ENCODE data around the gene KCNQ1OT1.

The KCNQ1OT1 gene

DNA sequence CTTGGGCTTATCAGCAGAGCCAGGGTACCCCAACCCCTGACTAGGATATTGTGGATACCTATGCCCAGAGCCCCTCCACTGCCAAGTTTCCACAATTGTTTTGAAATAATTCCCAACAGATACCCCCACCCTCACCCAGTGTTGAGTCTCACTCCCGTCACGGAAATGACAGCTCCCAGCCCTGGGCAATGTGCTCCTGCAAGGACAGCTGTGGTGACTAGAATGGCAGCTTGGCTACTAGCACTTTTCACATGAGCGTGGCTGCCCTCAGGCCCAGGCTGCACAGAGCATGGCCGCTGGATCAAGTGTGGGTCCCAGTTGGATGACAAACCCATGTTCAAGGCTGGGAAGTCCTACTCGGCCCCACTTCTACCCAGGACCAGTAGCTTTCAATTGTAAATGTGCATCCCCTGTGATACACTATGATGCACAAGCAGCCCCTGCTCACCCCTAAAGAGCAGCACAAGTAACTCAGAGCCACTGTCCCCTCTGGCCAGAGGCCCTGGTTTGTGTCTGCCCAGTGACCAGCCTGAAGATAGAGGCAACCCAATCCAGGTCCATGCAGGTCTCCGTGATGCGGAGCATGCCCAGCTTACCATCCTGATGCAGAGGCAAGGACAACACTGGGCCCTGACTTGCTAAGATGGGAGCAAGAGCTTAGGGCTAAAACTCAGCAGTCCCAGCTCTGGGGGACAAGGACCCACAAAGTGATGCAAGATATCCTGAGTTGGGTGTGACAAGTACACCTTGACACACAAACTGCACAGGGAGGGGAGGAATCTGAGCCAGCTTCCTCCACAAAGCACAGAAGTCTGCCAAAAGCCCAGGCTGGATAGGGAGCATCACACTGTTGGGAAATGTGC, 13.2 kb downstream of the KCNQ1OT1 start:
- no peak for DNase-seq (ENCODE audit: low spot score)

DNA sequence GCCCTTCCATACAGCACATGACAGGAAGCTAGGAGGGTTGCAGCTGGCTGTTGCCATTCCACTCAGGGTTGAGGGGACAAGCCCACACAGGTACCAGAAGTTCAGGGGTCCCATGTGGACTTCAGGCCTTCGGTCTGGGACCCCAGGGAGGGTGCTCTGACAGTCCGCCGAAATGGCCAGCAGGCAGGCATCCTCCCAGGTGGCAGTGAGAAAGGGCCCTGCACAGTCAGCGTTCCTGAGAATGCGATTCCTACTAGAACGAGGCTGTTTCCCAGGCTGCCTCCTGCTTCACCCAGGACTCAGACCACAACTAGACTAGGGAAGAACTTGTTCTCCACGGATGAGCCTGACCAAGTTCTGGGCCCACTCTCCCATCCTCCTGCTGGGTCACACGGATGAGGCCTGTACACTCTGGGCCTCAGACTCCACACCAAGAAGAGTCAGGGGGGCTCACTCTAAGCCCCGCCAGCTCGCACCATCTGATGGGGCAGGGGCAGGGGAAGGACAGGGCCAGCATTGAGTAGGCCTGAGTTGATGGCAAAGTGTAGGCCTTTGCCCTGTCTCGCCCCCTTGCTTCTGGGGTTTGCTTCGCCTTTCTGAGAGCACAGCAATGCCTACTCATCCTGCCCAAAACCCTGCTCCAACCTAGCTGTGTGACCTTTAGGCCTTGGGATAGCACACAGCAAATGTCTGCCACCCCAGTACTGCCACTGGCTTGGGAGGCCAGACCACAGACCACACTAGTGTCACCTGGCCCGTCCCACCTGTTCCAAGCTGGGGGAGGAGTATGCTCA, 14.0 kb downstream of the KCNQ1OT1 start:
- DNase-seq (ENCODE audit: low spot score): no peak

DNA sequence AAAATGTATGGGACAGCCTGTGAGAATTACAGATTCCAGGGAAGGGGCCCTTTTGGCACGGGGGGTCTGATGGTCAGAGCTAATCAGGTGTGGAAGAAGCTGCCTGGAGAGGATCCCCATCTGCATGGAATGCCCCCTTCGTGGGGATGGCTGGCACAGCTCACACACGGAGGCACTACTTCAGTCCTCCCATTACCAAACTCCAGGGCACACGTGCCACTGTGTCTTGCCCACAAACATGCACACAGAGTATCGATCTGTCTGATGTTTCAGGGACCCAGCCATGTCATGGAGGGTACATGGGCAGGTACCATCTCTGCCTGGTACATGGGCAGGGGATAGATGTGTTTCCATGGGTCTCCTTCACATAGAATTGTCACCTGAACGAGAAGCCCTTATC, 14.7 kb downstream of the KCNQ1OT1 start:
- no peak for DNase-seq (ENCODE audit: low spot score)

DNA sequence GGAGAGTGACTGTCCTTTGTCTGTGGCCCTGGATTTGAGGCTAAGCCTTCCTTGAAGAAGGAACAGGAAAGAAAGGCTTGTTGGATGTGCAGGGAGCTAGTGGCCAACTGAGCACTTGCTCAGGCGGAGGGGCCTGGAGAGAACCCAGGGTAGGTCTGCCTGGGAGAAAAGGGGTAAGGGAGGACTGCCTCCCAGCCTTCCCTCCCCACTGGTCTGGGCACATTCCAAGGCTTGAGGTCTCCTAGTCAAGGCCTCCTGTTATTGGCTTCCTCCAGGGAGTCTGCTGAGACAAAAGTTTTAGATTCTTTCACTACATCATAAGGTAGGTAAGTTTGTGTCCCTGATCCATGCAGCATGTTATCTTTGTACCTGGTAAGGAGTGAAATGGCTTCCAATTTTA, 15.2 kb downstream of the KCNQ1OT1 start:
- no peak for DNase-seq (ENCODE audit: low spot score)

DNA sequence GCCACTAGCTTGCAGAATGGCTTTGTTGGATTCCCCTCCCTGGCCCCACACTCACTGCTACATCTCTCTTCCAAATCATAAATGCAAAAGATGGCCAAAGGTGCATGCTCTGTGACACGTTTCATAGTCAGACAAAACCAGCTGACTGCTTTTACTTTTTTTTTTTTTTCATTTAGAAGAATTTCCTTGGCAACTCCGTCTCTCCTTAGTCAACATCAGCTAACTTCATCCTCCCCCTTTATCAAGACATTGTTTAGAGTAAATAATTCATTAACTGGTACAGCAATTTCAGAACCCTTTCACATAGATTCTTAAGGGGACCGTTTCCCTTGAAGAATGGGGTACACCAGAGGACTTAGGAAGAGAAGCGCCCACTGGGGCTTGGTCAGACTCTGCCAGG, 16.0 kb downstream of the KCNQ1OT1 start:
- DNase-seq (ENCODE audit: low spot score): no peak

DNA sequence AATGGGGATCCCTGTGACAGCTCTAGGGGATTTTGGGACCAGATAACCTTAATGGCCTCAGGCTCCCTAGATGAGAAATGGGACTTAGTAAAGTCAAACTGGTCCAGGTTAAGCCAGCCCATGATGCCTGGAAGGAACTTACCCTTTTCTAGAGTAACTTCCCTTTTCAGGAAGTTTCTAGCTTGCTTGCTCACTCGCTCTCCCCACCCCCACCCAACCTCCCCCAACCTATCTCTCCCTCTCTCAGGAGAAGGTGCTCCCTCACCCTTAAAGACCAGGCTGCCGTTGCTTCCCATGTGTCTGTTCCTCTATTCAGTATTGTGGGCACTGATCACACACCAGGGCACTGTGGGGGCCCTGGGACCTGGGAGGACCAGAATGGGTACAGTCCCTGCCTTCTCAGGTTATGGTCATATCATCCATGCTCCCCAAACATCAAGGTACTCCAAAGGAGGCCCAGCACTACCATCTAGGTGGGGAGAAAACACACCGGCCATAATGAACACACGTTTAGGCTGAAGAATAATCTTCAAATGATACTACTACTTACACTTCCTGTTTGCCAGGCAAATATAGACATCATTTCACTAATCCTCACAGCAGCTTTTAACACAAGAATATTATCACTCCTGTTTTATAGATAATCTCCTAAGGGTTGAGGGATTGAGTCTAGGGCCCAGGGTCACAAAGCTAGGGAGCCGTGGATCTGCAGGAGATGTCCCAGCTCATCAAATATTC, 18.2 kb downstream of the KCNQ1OT1 start:
- DNase-seq (ENCODE audit: low spot score): no peak

DNA sequence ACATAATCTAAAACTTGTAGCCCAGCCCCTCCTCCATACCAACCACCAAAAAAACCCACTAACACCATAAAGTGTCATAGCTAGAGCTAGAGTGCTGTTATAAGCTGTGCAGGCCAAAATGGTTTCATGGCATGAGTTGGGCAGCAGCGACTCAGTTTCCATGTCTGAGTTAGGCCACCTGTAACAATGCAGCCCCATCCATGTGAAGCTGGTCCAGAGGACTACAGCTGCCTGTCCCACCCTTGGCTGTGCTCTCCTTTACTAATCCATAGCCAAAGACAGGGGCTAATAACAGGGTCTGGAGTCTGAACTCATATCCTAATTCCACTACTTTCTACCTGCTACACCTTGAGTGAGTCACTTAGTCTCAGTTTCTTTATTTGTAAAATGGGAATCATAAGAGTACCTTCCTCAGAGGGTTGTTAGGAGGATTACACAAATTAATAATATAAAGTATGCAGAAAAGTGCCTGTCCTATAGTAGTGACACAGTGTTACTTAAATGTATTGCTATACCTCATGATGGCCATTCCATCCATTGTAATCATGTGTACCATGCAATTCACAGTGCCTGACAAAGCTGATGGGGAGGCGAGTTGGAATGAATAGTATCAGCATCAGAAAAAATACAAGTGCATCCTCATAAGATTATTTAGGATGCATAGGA, 20.6 kb downstream of the KCNQ1OT1 start:
- no peak for DNase-seq (ENCODE audit: low spot score)

DNA sequence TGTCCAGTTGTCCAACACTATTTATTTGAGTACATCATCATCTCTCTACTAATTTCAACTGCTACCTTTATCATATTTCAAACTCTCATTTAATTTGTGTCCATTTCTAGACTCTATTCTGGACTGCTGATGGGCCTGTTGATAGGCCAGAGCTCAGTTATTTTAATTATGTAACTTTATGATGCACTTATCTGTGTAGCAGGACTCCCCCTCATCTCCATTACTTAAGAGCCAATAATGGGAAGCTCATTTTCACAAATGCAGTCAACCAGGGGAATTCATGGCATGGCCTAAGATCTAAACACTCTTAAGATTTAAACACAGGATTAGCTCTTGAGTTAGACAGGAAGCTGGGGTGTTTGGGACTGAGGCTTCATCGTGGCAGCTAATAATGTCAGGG, 21.4 kb downstream of the KCNQ1OT1 start:
- DNase-seq (ENCODE audit: low spot score): no peak

DNA sequence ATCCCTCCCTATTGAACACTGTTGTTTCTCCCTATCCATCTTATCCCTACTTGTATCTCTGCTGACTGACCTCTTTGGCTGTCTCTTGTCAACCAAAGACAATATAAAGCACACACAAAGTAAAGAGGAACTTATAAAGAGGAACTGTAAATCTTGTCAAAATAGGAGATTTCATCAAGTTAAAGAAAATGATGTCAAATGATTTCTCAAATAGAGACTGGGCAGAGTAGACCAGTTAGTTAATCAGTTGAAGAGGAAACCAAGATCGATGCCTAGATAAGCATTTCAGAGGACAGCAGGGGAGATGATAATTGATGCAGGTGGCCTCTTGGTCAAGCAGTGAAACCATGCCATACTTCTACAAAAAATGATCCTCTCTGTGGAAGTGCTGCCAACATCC, 22.7 kb downstream of the KCNQ1OT1 start:
- DNase-seq (ENCODE audit: low spot score): no peak

DNA sequence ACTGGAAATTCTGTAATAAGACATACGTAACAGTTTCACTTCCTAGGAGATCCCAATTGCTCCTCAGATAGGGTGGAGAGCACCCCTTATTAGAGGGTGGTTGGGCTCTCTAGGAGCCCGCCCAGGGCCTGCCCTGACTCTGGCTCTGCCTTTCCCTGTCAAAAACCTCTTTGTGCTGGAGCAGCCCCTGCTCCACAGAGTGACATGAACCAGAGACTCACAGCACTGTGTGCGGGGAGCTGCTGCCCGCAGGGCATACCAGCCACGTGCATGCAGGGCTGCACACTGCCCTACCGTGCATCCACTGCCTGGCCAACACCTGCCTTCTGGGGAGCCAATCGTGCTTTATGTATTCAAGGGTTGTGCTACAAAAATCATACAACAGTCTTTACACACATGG, 24.3 kb downstream of the KCNQ1OT1 start:
- DNase-seq (ENCODE audit: low spot score): no peak

DNA sequence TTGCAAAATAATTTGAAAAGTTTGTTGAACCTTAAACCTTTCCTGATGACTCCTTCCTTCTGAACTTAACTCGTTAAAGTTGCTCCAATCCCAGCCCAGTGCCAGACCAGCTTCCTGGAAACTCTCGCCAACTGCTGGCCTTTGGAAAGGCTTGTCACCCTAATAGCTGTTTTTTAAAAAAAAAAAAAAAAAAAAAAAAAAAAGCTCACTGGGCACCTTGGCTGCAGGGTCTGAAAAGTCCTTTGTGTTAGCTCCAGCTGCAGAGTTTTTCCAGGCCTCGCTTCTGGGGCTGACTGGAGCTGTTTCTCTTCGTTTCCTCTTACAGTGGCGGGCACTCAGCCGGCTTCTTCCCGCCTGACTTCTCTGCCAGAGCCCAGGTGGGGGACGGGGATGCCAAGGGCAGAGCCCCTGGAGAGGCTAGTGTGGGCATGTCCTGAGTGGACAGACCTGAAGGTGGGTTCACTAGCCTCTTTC, 25.1 kb downstream of the KCNQ1OT1 start:
- no peak for DNase-seq (ENCODE audit: low spot score)

DNA sequence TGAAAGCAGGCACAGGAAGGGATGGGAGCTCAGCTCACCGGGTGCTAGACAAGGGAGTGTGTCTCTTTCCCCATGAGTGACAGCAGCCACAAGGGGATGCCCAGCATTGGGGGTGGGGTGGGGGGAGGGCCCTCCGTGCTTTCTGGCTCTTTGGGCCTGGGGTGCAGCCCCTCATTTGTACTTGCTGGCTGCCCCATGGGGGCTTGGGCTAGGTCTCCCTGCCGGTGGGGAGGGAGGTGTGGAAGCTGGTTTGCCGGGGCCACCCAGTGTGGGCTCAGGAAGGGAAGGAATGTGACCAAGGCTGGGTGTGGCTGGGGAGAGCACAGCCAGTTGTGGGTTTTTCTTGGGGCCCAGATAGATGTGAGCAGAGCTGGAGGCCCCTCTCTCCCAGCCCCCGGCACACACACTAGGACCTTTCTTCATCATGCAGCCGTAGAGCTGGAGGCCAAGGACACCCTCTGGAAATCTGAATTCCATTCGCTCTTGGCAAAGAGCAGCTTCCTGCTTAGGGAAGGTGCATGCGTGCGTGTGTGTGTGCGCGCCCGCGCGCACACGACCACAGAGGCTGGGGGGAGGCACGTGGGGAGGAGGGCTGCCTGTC, 25.8 kb downstream of the KCNQ1OT1 start:
- no peak for DNase-seq (ENCODE audit: low spot score)

DNA sequence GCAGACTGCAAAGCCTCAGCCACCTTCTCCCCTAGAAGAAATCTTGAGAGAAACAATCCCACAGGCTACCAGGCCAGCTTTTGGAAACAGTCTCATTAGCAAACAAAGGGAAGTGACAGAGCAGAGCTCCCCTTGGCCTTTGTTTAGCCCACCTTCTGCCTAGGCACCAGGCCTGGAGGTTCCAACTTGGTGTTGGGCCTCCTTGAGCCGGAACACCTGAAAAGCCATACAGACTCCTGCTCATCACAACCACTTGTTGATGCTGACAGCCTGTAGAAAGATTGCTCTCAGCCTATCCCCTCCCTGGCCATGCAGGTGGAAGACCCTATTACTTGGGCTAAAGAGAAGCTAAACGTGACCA, 26.6 kb downstream of the KCNQ1OT1 start:
- DNase-seq (ENCODE audit: low spot score): no peak

DNA sequence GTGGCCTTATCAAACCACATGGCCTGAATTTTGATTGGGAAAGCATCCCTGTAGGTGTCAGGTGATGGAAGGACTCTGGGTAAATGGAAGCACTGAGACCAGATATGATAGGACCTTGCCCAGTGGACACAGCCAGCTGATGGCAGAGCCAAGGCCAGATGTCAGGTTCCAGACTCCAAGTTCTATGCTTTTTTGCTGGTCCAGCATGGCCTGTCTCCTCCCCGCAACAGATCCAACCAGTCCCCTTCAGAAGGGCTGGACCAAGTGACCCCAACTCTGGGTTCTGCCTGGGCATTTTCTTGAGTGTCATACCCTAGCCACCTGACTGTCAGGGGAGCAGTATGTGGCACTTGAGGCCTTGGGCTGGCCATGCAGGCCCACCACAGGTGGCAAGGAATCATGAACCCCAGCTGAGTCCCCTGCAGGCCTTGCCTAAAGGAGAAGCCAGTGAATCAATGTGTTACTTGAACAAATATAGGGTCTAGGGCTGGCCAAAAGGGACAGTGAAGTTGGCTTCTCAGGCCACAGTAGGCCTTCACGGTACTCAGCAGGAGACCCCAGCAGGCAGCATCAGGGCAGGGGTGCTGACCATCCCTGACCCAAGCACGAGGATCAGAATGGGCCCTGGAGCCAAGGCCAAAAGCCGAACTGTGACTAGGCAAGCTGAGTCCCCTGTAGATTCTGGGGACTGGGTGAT, 27.1 kb downstream of the KCNQ1OT1 start:
- DNase-seq (ENCODE audit: low spot score): no peak

DNA sequence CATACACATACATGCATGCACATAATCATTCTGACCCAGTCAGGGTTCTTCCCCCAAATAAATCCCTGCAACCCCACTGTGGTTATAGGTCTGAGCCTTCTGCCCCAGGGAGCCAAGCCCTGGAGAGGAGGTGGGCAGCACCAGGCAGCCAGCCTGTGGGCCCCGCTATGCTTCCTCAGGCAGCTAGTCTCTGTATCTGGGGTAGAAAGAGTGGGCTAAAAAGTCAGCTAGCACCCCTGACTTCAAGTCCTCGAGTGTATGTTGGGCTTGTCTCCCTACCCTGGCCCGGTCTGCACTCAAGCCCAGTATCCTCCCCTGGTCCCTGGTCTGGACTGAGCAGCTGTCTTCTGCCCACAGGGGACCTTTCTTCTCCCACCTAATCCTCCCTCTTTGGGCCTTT, 28.0 kb downstream of the KCNQ1OT1 start:
- no peak for DNase-seq (ENCODE audit: low spot score)

DNA sequence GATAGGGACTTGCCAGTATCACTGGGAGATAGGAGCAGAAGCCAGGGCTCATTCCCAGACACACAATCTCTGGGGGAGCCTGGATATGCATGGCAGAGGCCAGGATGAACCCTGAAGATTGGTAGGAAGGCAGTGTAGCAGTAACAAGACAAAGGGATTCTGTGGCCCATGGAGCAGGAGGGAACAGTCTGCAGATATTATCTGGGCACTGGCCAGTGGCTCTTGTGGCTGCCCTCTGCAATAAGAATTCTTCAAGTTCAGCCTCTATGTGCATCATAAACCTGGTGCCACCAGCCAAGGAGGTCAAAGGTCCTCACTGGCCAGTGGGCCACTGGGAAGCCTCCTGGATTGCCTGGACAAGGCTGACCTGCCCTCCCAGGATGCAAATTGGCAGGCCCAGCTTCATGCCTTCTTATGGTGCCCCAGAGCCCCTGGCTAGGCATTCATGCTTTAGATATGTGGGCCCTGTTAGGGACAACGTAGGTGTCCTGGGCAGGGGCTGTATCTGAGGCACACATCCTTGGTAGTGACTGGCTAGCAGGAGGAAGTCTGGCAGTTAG, 29.2 kb downstream of the KCNQ1OT1 start:
- no peak for DNase-seq (ENCODE audit: low spot score)

DNA sequence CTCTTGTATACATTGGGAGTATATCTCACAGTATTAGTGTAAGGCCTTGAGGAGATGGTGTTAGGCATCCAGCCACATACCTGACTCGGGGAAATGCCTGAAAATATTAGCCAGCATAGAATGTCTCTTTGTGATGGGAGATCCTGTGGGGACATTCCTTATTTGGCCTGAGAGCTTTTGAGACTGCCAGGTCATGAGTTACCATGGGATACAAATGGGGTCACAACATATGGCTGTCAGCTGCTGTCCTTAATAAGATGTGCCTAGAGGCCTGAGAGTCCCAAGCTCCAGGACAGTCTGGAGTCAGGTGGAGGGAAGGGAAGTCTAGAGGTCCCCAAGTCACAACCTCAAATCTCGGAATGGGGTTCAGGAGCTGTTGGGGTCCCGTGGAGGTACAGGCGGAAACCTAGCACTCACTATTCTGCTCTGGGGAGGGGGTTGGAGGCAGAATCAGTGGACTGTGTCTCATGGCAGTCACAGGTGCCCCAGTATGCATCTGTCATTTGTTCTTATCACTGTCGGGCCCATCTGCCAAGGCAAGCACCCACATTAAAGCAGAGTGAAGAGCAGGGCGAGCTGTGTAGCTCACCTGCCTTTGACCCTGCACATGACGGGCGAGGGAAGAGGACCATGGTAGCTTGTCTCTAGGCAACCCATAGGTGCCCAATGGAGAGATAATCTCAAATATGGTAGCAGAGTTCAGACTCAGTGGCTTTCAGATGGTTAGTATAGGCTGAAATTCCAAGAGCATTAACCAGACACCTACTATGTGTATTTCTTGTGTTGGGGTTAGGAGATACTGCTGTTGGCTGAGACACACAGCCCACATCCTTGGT, 29.9 kb downstream of the KCNQ1OT1 start:
- DNase-seq (ENCODE audit: low spot score): no peak

DNA sequence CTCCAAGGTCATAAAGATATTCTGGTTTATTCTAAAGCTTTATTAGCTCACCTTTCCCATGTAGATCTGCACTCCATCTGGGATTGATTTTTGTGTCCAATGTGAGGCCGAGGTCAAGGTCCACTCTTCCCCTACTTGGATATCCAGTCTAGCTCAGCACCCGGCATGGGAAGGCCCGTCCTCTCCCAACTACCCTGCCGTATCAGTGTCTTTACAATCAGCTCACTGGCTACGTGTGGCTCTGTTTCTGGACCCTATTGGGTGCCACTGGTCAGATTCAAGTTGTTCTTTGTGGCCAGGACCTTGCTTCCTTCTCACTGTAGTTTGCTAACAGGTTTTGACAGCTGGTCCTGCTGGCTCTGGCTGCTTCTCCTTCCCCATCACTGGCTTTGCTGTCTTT, 30.9 kb downstream of the KCNQ1OT1 start:
- DNase-seq (ENCODE audit: low spot score): no peak

DNA sequence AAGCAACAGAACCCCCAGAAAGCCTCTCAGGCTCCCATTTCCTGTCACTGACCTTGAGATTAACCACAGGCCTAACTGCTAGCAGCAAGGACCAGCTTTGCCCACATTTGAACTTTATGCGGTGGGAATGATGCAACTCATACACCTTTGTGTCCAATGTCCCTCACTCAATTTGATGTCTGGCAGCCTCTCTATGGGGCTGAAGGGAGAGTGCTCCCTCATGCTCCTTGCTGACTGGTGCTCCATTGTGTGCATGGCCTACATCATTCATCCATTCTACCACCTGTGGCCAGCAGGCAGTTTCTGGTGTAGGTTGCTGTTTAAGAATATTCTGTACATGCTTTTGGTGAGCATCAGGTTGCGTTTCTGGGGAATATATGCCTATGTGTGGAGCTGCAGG, 31.9 kb downstream of the KCNQ1OT1 start:
- DNase-seq (ENCODE audit: low spot score): no peak

Data from GM03348 (cell line).